ENCODE results near the gene IL18R1. TPM values are rescaled to one million over a fixed set of nuclear protein-coding genes. Genes with fewer than 3 reads are reported as not detected.

IL18R1 gene
- total RNA-seq, 1 donor from 2014 or later: 4.9 TPM

DNA sequence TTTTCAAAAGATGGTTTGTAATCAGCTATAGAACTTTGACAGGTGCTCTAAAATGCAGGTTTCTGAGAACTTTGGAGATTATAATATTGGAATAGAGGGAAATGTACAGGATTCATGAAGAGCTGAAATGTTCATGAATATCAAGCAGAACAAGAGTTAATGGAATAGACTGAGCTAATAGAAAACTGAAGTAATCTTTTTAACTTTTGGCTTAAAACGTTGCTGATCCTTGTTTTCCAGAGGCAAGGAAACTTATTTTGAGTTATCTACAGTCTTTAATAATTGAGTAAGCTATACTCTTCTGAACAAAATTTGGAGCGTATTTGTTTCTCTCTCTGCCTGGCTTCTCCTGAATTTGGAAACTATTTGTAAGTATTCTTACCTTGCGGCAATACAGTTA lies 56.6 kb downstream of the IL18R1 start:
- Histone ChIP-seq H3K4me3 (no peak overlapping the region), H3K27me3 (no peaks in the 10 kb centered on the region), H3K9me3 (no peaks in the 10 kb centered on the region), H3K4me1 (no peaks in the 10 kb centered on the region), H3K36me3 (no peaks in the 10 kb centered on the region), H3K27ac (no peak overlapping the region)
- TF ChIP-seq POLR2AphosphoS5 (IDR thresholded peaks at IDR 0.05; ENCODE audit: insufficient read depth in 1 of 2, low read depth in 1 of 2): no peak
- TF ChIP-seq POLR2A (IDR thresholded peaks at IDR 0.05): no peak
- TF ChIP-seq, protein P1, sequence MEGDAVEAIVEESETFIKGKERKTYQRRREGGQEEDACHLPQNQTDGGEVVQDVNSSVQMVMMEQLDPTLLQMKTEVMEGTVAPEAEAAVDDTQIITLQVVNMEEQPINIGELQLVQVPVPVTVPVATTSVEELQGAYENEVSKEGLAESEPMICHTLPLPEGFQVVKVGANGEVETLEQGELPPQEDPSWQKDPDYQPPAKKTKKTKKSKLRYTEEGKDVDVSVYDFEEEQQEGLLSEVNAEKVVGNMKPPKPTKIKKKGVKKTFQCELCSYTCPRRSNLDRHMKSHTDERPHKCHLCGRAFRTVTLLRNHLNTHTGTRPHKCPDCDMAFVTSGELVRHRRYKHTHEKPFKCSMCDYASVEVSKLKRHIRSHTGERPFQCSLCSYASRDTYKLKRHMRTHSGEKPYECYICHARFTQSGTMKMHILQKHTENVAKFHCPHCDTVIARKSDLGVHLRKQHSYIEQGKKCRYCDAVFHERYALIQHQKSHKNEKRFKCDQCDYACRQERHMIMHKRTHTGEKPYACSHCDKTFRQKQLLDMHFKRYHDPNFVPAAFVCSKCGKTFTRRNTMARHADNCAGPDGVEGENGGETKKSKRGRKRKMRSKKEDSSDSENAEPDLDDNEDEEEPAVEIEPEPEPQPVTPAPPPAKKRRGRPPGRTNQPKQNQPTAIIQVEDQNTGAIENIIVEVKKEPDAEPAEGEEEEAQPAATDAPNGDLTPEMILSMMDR (IDR thresholded peaks at IDR 0.05): no peak
- DNase-seq (ENCODE audit: extremely low spot score in 2 of 2): no peak
- intact Hi-C loops (cut with DNase I): no loop called here

DNA sequence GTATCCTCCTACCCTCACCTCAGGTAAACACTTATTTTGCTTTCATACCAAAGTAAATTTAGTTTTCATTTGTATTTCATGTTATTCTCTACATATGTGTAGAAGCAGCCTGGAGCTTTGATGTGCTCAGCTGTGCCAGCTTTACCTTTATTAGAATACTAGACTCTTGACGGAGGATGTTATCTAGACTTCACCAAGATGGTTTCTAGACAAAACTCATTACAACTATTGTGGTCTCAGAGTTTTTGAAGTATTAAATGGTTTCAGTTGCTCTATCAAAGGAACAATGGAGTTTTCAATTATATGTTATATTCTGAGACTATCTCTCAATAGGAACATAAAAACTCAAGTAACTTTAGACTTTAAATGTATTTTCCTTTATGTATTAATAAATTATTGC lies 62.4 kb downstream of the IL18R1 start:
- DNase-seq (ENCODE audit: extremely low spot score in 2 of 2): no peak
- TF ChIP-seq POLR2AphosphoS5 (IDR thresholded peaks at IDR 0.05; ENCODE audit: insufficient read depth in 1 of 2, low read depth in 1 of 2): no peak
- TF ChIP-seq, protein P1 (IDR thresholded peaks at IDR 0.05): no peak
- no peak for TF ChIP-seq POLR2A (IDR thresholded peaks at IDR 0.05)
- no peak overlapping the region for H3K27ac ChIP-seq
- H3K4me1 ChIP-seq: no peaks in the 10 kb centered on the region
- H3K4me3 ChIP-seq: no peak overlapping the region
- H3K9me3 ChIP-seq: no peaks in the 10 kb centered on the region
- H3K27me3 ChIP-seq: no peaks in the 10 kb centered on the region
- intact Hi-C loops (cut with DNase I): no loop called here
- no peaks in the 10 kb centered on the region for H3K36me3 ChIP-seq

GRCh38 chr2:102418421-102418961 lies 62.9 kb downstream of the IL18R1 start:
- Histone ChIP-seq H3K4me1 (no peaks in the 10 kb centered on the region), H3K9me3 (no peaks in the 10 kb centered on the region), H3K4me3 (no peak overlapping the region), H3K27ac (no peak overlapping the region), H3K27me3 (no peaks in the 10 kb centered on the region), H3K36me3 (no peaks in the 10 kb centered on the region)
- no peak for DNase-seq (ENCODE audit: extremely low spot score in 2 of 2)
- intact Hi-C loops (cut with DNase I): no loop called here
- no peak for TF ChIP-seq POLR2A (IDR thresholded peaks at IDR 0.05)
- TF ChIP-seq, protein P1 (IDR thresholded peaks at IDR 0.05): no peak
- no peak for TF ChIP-seq POLR2AphosphoS5 (IDR thresholded peaks at IDR 0.05; ENCODE audit: insufficient read depth in 1 of 2, low read depth in 1 of 2)

- intact Hi-C loops (cut with DNase I): no loop called here
- TF ChIP-seq, protein P1 (IDR thresholded peaks at IDR 0.05): no peak
- TF ChIP-seq POLR2A (IDR thresholded peaks at IDR 0.05) (no peak), POLR2AphosphoS5 (IDR thresholded peaks at IDR 0.05; ENCODE audit: insufficient read depth in 1 of 2, low read depth in 1 of 2) (no peak)
- Histone ChIP-seq H3K4me3 (no peak overlapping the region), H3K9me3 (no peaks in the 10 kb centered on the region), H3K27ac (no peak overlapping the region), H3K27me3 (no peaks in the 10 kb centered on the region), H3K36me3 (no peaks in the 10 kb centered on the region), H3K4me1 (no peaks in the 10 kb centered on the region)
- no peak for DNase-seq (ENCODE audit: extremely low spot score in 2 of 2)
Observed at GRCh38 chr2:102420290-102420689, 64.7 kb downstream of the IL18R1 start.

GRCh38 chr2:102421890-102422759 lies 66.5 kb downstream of the IL18R1 start:
- intact Hi-C loops (cut with DNase I): no loop called here
- no peaks in the 10 kb centered on the region for H3K27me3 ChIP-seq
- no peaks in the 10 kb centered on the region for H3K9me3 ChIP-seq
- no peak overlapping the region for H3K4me3 ChIP-seq
- H3K36me3 ChIP-seq: no peaks in the 10 kb centered on the region
- no peaks in the 10 kb centered on the region for H3K4me1 ChIP-seq
- H3K27ac ChIP-seq: no peak overlapping the region
- TF ChIP-seq, protein P1 (IDR thresholded peaks at IDR 0.05): no peak
- no peak for DNase-seq (ENCODE audit: extremely low spot score in 2 of 2)
